Measurements from ENCODE around the gene PCDHGB6.

PCDHGB6 gene

GRCh38 chr5:141398608-141399007 lies 9.2 kb upstream of the PCDHGB6 start:
- TF ChIP-seq EZH2phosphoT487 (conservative IDR thresholded peaks at IDR 0.05; ENCODE audit: low read length) (no peak), CTCF (IDR thresholded peaks at IDR 0.05; ENCODE audit: insufficient read depth, low read length, poor library complexity, severe bottlenecking) (no peak)
- Histone ChIP-seq H3K4me2 (ENCODE audit: low read depth, low read length, poor library complexity, severe bottlenecking) (no peak overlapping the region), H4K20me1 (ENCODE audit: low read depth, low read length) (no peaks in the 10 kb centered on the region), H3K27ac (ENCODE audit: low read depth, low read length) (no peak overlapping the region), H3F3A (ENCODE audit: insufficient read depth) (no peaks in the 10 kb centered on the region; the same call in 1 of the 2 replicates), H3K36me3 (ENCODE audit: low read length) (peaks cover 10% of the 10 kb centered on the region; the same call in 1 of the 2 replicates), H3K79me2 (ENCODE audit: insufficient read depth, low read length) (no peaks in the 10 kb centered on the region), H3K27me3 (ENCODE audit: low read length) (no peaks in the 10 kb centered on the region), H3K4me3 (ENCODE audit: insufficient read depth, low read length, poor library complexity, severe bottlenecking) (no peak overlapping the region), H2AFZ (ENCODE audit: low read depth, low read length, severe bottlenecking) (no peak overlapping the region), H3K9me3 (ENCODE audit: insufficient read depth, low read length) (peaks cover 23% of the 10 kb centered on the region; the same call in 1 of the 2 replicates), H3K9me2 (replicated peaks; ENCODE audit: insufficient read depth, low read length) (no peaks in the 10 kb centered on the region), H3K9ac (ENCODE audit: low read length) (no peak overlapping the region)

GRCh38 chr5:141399555-141400258 lies 8.1 kb upstream of the PCDHGB6 start:
- Histone ChIP-seq H3K27me3 (ENCODE audit: low read length) (no peaks in the 10 kb centered on the region), H3F3A (ENCODE audit: insufficient read depth) (no peaks in the 10 kb centered on the region; the same call in 1 of the 2 replicates), H3K36me3 (ENCODE audit: low read length) (peaks cover 10% of the 10 kb centered on the region; the same call in 1 of the 2 replicates), H4K20me1 (ENCODE audit: low read depth, low read length) (no peaks in the 10 kb centered on the region), H3K4me2 (ENCODE audit: low read depth, low read length, poor library complexity, severe bottlenecking) (no peak overlapping the region), H3K9me2 (replicated peaks; ENCODE audit: insufficient read depth, low read length) (no peaks in the 10 kb centered on the region), H3K9ac (ENCODE audit: low read length) (no peak overlapping the region), H3K9me3 (ENCODE audit: insufficient read depth, low read length) (peaks cover 23% of the 10 kb centered on the region; the same call in 1 of the 2 replicates), H3K79me2 (ENCODE audit: insufficient read depth, low read length) (no peaks in the 10 kb centered on the region; the same call in 1 of the 2 replicates), H3K4me3 (ENCODE audit: insufficient read depth, low read length, poor library complexity, severe bottlenecking) (no peak overlapping the region), H3K27ac (ENCODE audit: low read depth, low read length) (no peak overlapping the region), H2AFZ (ENCODE audit: low read depth, low read length, severe bottlenecking) (no peak overlapping the region)
- no peak for TF ChIP-seq CTCF (IDR thresholded peaks at IDR 0.05; ENCODE audit: insufficient read depth, low read length, poor library complexity, severe bottlenecking)
- TF ChIP-seq EZH2phosphoT487 (conservative IDR thresholded peaks at IDR 0.05; ENCODE audit: low read length): no peak

GRCh38 chr5:141402553-141403243 lies 5.1 kb upstream of the PCDHGB6 start, which contains the start of gene PCDHGA9:
PCDHGA9 (plus strand) TSS chr5:141402778; CDS start chr5:141402953, 175 bp downstream.
- H3K79me2 ChIP-seq (ENCODE audit: insufficient read depth, low read length): no peaks in the 10 kb centered on the region; the same call in 1 of the 2 replicates
- H3K36me3 ChIP-seq (ENCODE audit: low read length): peaks cover 22% of the 10 kb centered on the region
- H3K9ac ChIP-seq (ENCODE audit: low read length): no peak within 1 kb of the TSS
- no peaks in the 10 kb centered on the region for H3K9me2 ChIP-seq (replicated peaks; ENCODE audit: insufficient read depth, low read length)
- H2AFZ ChIP-seq (ENCODE audit: low read depth, low read length, severe bottlenecking): no peak within 1 kb of the TSS
- no peak within 1 kb of the TSS for H3K4me3 ChIP-seq (ENCODE audit: insufficient read depth, low read length, poor library complexity, severe bottlenecking)
- H3K27me3 ChIP-seq (ENCODE audit: low read length): no peaks in the 10 kb centered on the region
- no peaks in the 10 kb centered on the region for H4K20me1 ChIP-seq (ENCODE audit: low read depth, low read length)
- no peak within 1 kb of the TSS for H3K27ac ChIP-seq (ENCODE audit: low read depth, low read length)
- no peaks in the 10 kb centered on the region for H3F3A ChIP-seq (ENCODE audit: insufficient read depth)
- peaks cover 32% of the 10 kb centered on the region; the same call in 1 of the 2 replicates for H3K9me3 ChIP-seq (ENCODE audit: insufficient read depth, low read length)
- TF ChIP-seq CTCF (IDR thresholded peaks at IDR 0.05; ENCODE audit: insufficient read depth, low read length, poor library complexity, severe bottlenecking) (no peak), EZH2phosphoT487 (conservative IDR thresholded peaks at IDR 0.05; ENCODE audit: low read length) (no peak)
- H3K4me2 ChIP-seq (ENCODE audit: low read depth, low read length, poor library complexity, severe bottlenecking): no peak within 1 kb of the TSS

Data from SU-DHL-6 (cell line).